HCT116 (cell line): Measurements from ENCODE around the gene STMND1. TPM values are rescaled to one million over a fixed set of nuclear protein-coding genes. Genes with fewer than 3 reads are reported as not detected.

Experiments
- ATAC-seq: fragments of 200-7000 bp; cut with Tn5 transposase; 2 replicates; pipeline ENCODE4 v1.9.1; 2020; ENCODE audit warnings: mild to moderate bottlenecking, moderate library complexity
- BruUV-seq: library from RNA; stranded (reverse); fragments of 400-500 nt; replicated peaks from 2 replicates; lab custom pipeline; 2021; lab: Mats Ljungman, UMichigan
- CTCF ChIA-PET: fragments of 300-600 bp; sonication (Branson Sonifier 250); formaldehyde crosslinking; loops from one replicate; lab custom pipeline; 2021; ENCODE audit warnings: antibody characterized with exemption; lab: Charles Lee
- POLR2A ChIA-PET: fragments of 300-600, 350-600 bp; sonication (Branson Sonifier 250); formaldehyde crosslinking; loops from one replicate; lab custom pipeline; 2021; ENCODE audit warnings: antibody characterized with exemption; lab: Charles Lee
- RAD21 ChIA-PET, 2 experiments: fragments of 300-600 bp; sonication (Branson Sonifier 250); formaldehyde crosslinking; loops; one replicate each; lab custom pipeline; 2023; ENCODE audit warnings: low total read pairs in 2 of 2; ENCODE audit not compliant: uncharacterized antibody in 2 of 2, unreplicated experiment in 2 of 2, low non-redundant PET in 1 of 2; lab: Charles Lee
- DNase-seq: peaks from one replicate; pipeline ENCODE4 v3.0.0-alpha.2; 2010; ENCODE audit warnings: low read depth, low spot score
- H2AFZ ChIP-seq: fragments of 200-600 bp; shearing (Covaris generic), sonication (generic); 2 replicates; pipeline ENCODE4 v1.6.1; 2017; ENCODE audit warnings: low read depth, mixed run types, mixed read lengths, antibody characterized with exemption, low read length; ENCODE audit not compliant: poor library complexity, severe bottlenecking
- H3K27ac ChIP-seq: 2 replicates; pipeline ENCODE4 v1.5.1; 2012; ENCODE audit warnings: low read depth, low read length
- H3K27me3 ChIP-seq: fragments of 200-600 bp; sonication (generic); 2 replicates; pipeline ENCODE4 v1.6.1; 2016; ENCODE audit warnings: mixed run types, low read length, mixed read lengths; ENCODE audit not compliant: insufficient read depth
- H3K36me3 ChIP-seq, 2 experiments: fragments of 200-500 bp in 1 of 2; fragments of 200-600 bp in 1 of 2; sonication (Bioruptor generic) in 1 of 2; sonication (generic) in 1 of 2; 2 replicates each; pipeline versions ENCODE4 v1.5.1 to v1.6.1; 2014 to 2016; ENCODE audit warnings: low read length in 2 of 2, inconsistent platforms in 1 of 2, mixed read lengths in 1 of 2, mixed run types in 1 of 2; ENCODE audit not compliant: insufficient read depth in 2 of 2, control insufficient read depth in 1 of 2
- H3K4me1 ChIP-seq, 2 experiments: fragments of 200-600 bp in 1 of 2; sonication (generic) in 1 of 2; 2 replicates each; pipeline versions ENCODE4 v1.5.1 to v1.6.1; 2012 to 2017; ENCODE audit warnings: low read length in 2 of 2, inconsistent platforms in 1 of 2, mild to moderate bottlenecking in 1 of 2, mixed read lengths in 1 of 2, mixed run types in 1 of 2, moderate library complexity in 1 of 2; ENCODE audit not compliant: insufficient read depth in 2 of 2, control insufficient read depth in 1 of 2
- H3K4me2 ChIP-seq: fragments of 200-600 bp; sonication (generic); 2 replicates; pipeline ENCODE4 v1.6.1; 2017; ENCODE audit warnings: mixed run types, low read length, mixed read lengths
- H3K4me3 ChIP-seq, 2 experiments: fragments of 200-600 bp in 1 of 2; sonication (generic) in 1 of 2; replicated peaks in 1 of 2; 2 replicates each; pipeline ENCODE4 v1.5.1; 2011 to 2016; ENCODE audit warnings: low read length in 2 of 2, control low read depth in 1 of 2, low read depth in 1 of 2, mild to moderate bottlenecking in 1 of 2, mixed read lengths in 1 of 2, mixed run types in 1 of 2
- H3K79me2 ChIP-seq: fragments of 200-600 bp; sonication (generic); 2 replicates; pipeline ENCODE4 v1.6.1; 2017; ENCODE audit warnings: mild to moderate bottlenecking, mixed run types, low read length, moderate library complexity, mixed read lengths; ENCODE audit not compliant: insufficient read depth
- H3K9ac ChIP-seq: fragments of 200-600 bp; sonication (generic); 2 replicates; pipeline ENCODE4 v1.6.1; 2016; ENCODE audit warnings: low read length, mixed read lengths
- H3K9me2 ChIP-seq: fragments of 200-600 bp; sonication (generic), shearing (Covaris generic); 2 replicates; pipeline ENCODE4 v1.6.1; 2017; ENCODE audit warnings: mixed run types, mild to moderate bottlenecking, moderate library complexity; ENCODE audit not compliant: insufficient read depth
- H3K9me3 ChIP-seq, 2 experiments: fragments of 200-500 bp in 1 of 2; fragments of 200-600 bp in 1 of 2; sonication (Bioruptor generic) in 1 of 2; sonication (generic) in 1 of 2; 2 replicates each; pipeline ENCODE4 v1.6.1; 2014 to 2017; ENCODE audit warnings: low read length in 2 of 2, mixed read lengths in 2 of 2, inconsistent platforms in 1 of 2, low read depth in 1 of 2, mild to moderate bottlenecking in 1 of 2, mixed run types in 1 of 2, moderate library complexity in 1 of 2; ENCODE audit not compliant: control insufficient read depth in 1 of 2, insufficient read depth in 1 of 2
- H4K20me1 ChIP-seq: fragments of 200-600 bp; sonication (generic), shearing (Covaris generic); 2 replicates; pipeline ENCODE4 v1.6.1; 2017; ENCODE audit warnings: mixed run types, mild to moderate bottlenecking, moderate library complexity; ENCODE audit not compliant: insufficient read depth
- ATF3 ChIP-seq: IDR thresholded peaks from 2 replicates; pipeline ENCODE4 v1.6.1; 2012
- CBX3 ChIP-seq: IDR thresholded peaks from 2 replicates; pipeline ENCODE4 v1.6.1; 2012; ENCODE audit warnings: low read depth
- CEBPB ChIP-seq: IDR thresholded peaks from 2 replicates; pipeline ENCODE4 v1.6.1; 2012; ENCODE audit warnings: low read depth
- CTCF ChIP-seq, 3 experiments: fragments of 200-600 bp in 1 of 3; sonication (generic) in 1 of 3; IDR thresholded peaks in 2 of 3; conservative IDR thresholded peaks in 1 of 3; 2 replicates each; pipeline ENCODE4 v1.5.1; 2012 to 2017; ENCODE audit warnings: low read depth in 2 of 3, low read length in 2 of 3, antibody characterized with exemption in 1 of 3, borderline replicate concordance in 1 of 3, control low read depth in 1 of 3, mild to moderate bottlenecking in 1 of 3, mixed read lengths in 1 of 3, mixed run types in 1 of 3, moderate library complexity in 1 of 3; ENCODE audit not compliant: insufficient read depth in 1 of 3
- EGR1 ChIP-seq: IDR thresholded peaks from 2 replicates; pipeline ENCODE4 v1.6.1; 2012; ENCODE audit warnings: low read depth
- ELF1 ChIP-seq: IDR thresholded peaks from 2 replicates; pipeline ENCODE4 v1.6.1; 2012; ENCODE audit warnings: low read depth, borderline replicate concordance
- EZH2 ChIP-seq: fragments of 200-600 bp; sonication (generic); IDR thresholded peaks from 2 replicates; pipeline ENCODE4 v1.6.1; 2017; ENCODE audit warnings: antibody characterized with exemption, mixed run types
- EZH2phosphoT487 ChIP-seq: fragments of 200-600 bp; IDR thresholded peaks from 2 replicates; pipeline ENCODE4 v1.6.1; 2018; ENCODE audit warnings: antibody characterized with exemption, borderline replicate concordance
- FOSL1 ChIP-seq: IDR thresholded peaks from 2 replicates; pipeline ENCODE4 v1.6.1; 2012; ENCODE audit warnings: low read depth
- JUND ChIP-seq: IDR thresholded peaks from 2 replicates; pipeline ENCODE4 v1.6.1; 2012
- MAX ChIP-seq: IDR thresholded peaks from 2 replicates; pipeline ENCODE4 v1.6.1; 2012
- POLR2A ChIP-seq: IDR thresholded peaks from 2 replicates; pipeline ENCODE4 v1.7.0; 2011; ENCODE audit warnings: borderline replicate concordance; ENCODE audit not compliant: insufficient read depth, insufficient read length; ENCODE audit errors: extremely low read depth
- POLR2AphosphoS5 ChIP-seq: IDR thresholded peaks from 2 replicates; pipeline ENCODE4 v1.6.1; 2011; ENCODE audit warnings: mild to moderate bottlenecking, low read depth, low read length, moderate library complexity
- REST ChIP-seq: IDR thresholded peaks from 2 replicates; pipeline ENCODE4 v1.6.1; 2012; ENCODE audit warnings: low read depth
- SP1 ChIP-seq: IDR thresholded peaks from 2 replicates; pipeline ENCODE4 v1.6.1; 2012; ENCODE audit warnings: low read depth
- SRF ChIP-seq: IDR thresholded peaks from 2 replicates; pipeline ENCODE4 v1.6.1; 2012; ENCODE audit warnings: low read depth
- TCF7L2 ChIP-seq: IDR thresholded peaks from 2 replicates; pipeline ENCODE4 v1.7.0; 2011; ENCODE audit warnings: borderline replicate concordance, inconsistent platforms; ENCODE audit not compliant: insufficient read depth, insufficient read length; ENCODE audit errors: extremely low read depth
- YY1 ChIP-seq: IDR thresholded peaks from 2 replicates; pipeline ENCODE4 v1.6.1; 2011; ENCODE audit warnings: low read length, low read depth, moderate library complexity, mild to moderate bottlenecking; ENCODE audit not compliant: insufficient replicate concordance; ENCODE audit errors: extremely low read depth
- ZFX ChIP-seq: fragments of 450-650 bp; IDR thresholded peaks from 2 replicates; pipeline ENCODE4 v1.6.1; 2017
- ZNF274 ChIP-seq: fragments of 200-500 bp; sonication (Bioruptor generic); IDR thresholded peaks from 2 replicates; pipeline ENCODE4 v1.6.1; 2014; ENCODE audit warnings: mild to moderate bottlenecking, low read depth, low read length, inconsistent platforms
- intact Hi-C: fragments of 100-400 bp; cut with micrococcal nuclease; formaldehyde crosslinking; loops from 2 replicates; pipeline ENCODE4 v1.10.0; 2022
- total RNA-seq: library from RNA; stranded (reverse); gene quantifications from one replicate; pipeline ENCODE4 v1.2.1, GENCODE V29; 2021; ENCODE audit not compliant: unreplicated experiment

The STMND1 gene
- total RNA-seq, 1 experiment from 2014 or later, result not detected

- H3K4me3 ChIP-seq, result no peak overlapping the region
- no peaks in the 10 kb centered on the region for H3K36me3 ChIP-seq
- H3K27me3 ChIP-seq, result no peaks in the 10 kb centered on the region
- RAD21 ChIA-PET, result no interaction called here
- no peak overlapping the region for H3K27ac ChIP-seq
- no peak for ATAC-seq
- no TSS peak for BruUV-seq
- no peak overlapping the region for H3K4me2 ChIP-seq
- H3K9me2 ChIP-seq, result no peaks in the 10 kb centered on the region
- H3K9ac ChIP-seq, result no peak overlapping the region
- H3K9me3 ChIP-seq, result no peaks in the 10 kb centered on the region
- H4K20me1 ChIP-seq, result no peaks in the 10 kb centered on the region
- no peaks in the 10 kb centered on the region for H3K79me2 ChIP-seq
- TF ChIP-seq YY1, result no peak
- no peak for TF ChIP-seq ZFX
- TF ChIP-seq SRF, result no peak
- no peak for TF ChIP-seq POLR2AphosphoS5
- TF ChIP-seq EZH2, result no peak
- TF ChIP-seq POLR2A, result no peak
- TF ChIP-seq MAX, result no peak
- TF ChIP-seq JUND, result no peak
- no peak for TF ChIP-seq EZH2phosphoT487
- no peak for TF ChIP-seq TCF7L2
- TF ChIP-seq CTCF (IDR thresholded peaks at IDR 0.05 in 2 of 3, conservative IDR thresholded peaks at IDR 0.05 in 1 of 3; ENCODE audit: borderline replicate concordance in 1 of 3, insufficient read depth in 1 of 3, low read depth in 2 of 3, low read length in 2 of 3), result no peak
- no peak for TF ChIP-seq ELF1
- TF ChIP-seq ATF3, result no peak
- no peak for TF ChIP-seq CBX3
- TF ChIP-seq EGR1, result no peak
- no peak for TF ChIP-seq SP1
- no peak for TF ChIP-seq FOSL1
- no peak for TF ChIP-seq ZNF274
- TF ChIP-seq CEBPB, result no peak
- no peak for TF ChIP-seq REST
- POLR2A ChIA-PET, result no interaction called here
- no peak for DNase-seq
- no peak overlapping the region for H2AFZ ChIP-seq
- CTCF ChIA-PET, result no interaction called here
- no peaks in the 10 kb centered on the region for H3K4me1 ChIP-seq
- intact Hi-C loops, result no loop called here
Measured at GRCh38 chr6:17130786-17131185, 28.9 kb downstream of the STMND1 start.
